Fibroblast of villous mesenchyme (primary cell): Measurements from ENCODE around the gene PLXNC1. TPM values are rescaled to one million over a fixed set of nuclear protein-coding genes. Genes with fewer than 3 reads are reported as not detected.

Experiments
- DNase-seq: peaks from one replicate; pipeline ENCODE4 v3.0.0-alpha.2; 2010; ENCODE audit warnings: low read depth
- H3K4me3 ChIP-seq: 2 replicates; pipeline ENCODE4 v1.5.1; 2011; ENCODE audit warnings: low read depth, mild to moderate bottlenecking, low read length
- total RNA-seq: library from RNA; depleted of rRNA; stranded (reverse); fragments of >200 nt; gene quantifications from 2 replicates; pipeline ENCODE4 v1.2.3, GENCODE V29; 2012
- TF ChIP-seq, protein P1 (sequence below): IDR thresholded peaks from 2 replicates; pipeline ENCODE4 v1.5.1; 2012; ENCODE audit warnings: low read depth, mild to moderate bottlenecking, low read length; ENCODE audit not compliant: insufficient read depth

The PLXNC1 gene
- total RNA-seq, 1 donor = 0.86 TPM

DNA sequence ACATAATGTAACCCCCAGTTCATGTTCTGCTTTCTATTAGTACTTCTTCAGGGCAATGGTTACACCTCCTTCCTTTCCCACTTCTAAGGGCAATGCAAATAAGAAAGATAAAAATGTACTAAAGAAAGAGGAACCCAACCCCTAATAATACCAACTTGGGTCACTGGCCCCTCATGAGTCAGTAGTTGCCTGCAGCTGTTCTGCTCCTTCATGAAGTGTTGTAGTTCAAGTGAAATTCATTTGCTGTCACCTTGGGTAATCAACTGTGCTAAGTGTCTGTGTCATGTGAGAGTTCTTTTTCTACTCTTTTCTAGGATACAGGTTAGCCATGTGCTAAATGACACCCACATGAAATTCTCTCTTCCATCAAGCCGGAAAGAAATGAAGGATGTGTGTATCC, 91.8 kb downstream of the PLXNC1 start:
- no peak overlapping the region for H3K4me3 ChIP-seq
- TF ChIP-seq, protein P1, sequence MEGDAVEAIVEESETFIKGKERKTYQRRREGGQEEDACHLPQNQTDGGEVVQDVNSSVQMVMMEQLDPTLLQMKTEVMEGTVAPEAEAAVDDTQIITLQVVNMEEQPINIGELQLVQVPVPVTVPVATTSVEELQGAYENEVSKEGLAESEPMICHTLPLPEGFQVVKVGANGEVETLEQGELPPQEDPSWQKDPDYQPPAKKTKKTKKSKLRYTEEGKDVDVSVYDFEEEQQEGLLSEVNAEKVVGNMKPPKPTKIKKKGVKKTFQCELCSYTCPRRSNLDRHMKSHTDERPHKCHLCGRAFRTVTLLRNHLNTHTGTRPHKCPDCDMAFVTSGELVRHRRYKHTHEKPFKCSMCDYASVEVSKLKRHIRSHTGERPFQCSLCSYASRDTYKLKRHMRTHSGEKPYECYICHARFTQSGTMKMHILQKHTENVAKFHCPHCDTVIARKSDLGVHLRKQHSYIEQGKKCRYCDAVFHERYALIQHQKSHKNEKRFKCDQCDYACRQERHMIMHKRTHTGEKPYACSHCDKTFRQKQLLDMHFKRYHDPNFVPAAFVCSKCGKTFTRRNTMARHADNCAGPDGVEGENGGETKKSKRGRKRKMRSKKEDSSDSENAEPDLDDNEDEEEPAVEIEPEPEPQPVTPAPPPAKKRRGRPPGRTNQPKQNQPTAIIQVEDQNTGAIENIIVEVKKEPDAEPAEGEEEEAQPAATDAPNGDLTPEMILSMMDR = no peak
- no peak for DNase-seq

DNA sequence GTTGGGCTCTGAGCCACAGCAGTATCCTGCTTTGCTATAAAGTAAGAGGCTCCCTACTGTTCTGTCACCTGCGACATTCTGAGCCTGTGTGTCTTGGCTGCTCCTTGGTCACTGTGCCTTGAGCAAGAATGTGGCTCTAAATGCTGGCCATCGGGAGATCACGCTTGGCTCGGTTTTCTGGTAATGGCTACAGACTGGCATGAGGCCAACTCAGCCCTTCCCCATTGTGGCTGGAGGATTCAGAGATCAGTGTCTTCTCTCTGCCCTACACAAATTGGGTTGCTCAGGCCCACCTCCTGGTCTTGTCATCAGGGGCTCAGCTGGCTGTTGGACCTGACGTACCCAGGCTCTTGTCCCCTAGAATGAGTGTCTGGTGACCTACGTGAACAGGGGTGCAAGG, 94.5 kb downstream of the PLXNC1 start:
- TF ChIP-seq, protein P1 = no peak
- no peak overlapping the region for H3K4me3 ChIP-seq
- DNase-seq = no peak

DNA sequence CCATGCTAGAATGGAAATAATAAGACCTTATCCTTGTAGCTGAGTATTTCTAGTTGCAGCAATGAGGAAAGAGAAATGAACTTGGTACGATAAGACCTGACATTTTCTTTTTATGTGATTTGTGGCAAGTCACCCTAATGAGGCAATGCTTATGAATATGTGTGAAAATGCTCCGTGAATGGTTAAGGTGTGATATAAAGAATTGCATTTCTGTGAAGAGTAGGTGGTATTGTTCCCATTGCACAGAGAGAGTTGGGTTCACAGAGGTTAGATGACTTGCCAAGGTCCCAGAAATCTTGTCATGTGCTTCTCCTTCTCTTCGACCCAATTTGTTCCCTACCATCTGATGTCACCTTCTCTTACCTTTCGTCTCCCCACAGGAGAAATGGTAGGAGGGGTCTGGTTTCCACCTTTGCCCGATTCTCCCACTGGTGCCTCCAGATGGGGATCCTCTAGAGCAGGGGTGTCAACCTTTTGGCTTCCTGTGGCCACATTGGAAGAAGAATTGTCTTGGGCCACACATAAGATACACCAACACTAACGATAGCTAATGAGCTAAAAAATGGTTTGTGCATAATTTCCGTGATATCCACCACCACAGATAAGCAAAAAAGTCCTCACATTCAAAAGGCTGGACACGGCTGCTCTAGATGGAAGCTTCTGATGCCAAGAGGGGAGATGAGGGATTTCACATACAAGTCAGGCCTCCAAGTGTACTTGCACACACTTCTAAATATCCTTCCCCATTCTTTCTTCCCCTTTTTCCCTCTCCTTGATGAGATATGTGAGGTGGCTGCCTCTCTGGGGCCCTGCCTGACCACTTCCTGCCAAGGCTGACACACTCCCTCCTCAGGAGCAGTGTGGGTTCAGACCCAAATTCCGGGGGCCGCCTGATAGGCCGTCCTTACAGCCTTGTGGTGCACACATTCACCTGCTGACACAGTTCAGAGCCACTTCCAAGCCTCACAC, 96.1 kb downstream of the PLXNC1 start:
- H3K4me3 ChIP-seq = no peak overlapping the region
- DNase-seq = no peak
- TF ChIP-seq, protein P1 = no peak

DNA sequence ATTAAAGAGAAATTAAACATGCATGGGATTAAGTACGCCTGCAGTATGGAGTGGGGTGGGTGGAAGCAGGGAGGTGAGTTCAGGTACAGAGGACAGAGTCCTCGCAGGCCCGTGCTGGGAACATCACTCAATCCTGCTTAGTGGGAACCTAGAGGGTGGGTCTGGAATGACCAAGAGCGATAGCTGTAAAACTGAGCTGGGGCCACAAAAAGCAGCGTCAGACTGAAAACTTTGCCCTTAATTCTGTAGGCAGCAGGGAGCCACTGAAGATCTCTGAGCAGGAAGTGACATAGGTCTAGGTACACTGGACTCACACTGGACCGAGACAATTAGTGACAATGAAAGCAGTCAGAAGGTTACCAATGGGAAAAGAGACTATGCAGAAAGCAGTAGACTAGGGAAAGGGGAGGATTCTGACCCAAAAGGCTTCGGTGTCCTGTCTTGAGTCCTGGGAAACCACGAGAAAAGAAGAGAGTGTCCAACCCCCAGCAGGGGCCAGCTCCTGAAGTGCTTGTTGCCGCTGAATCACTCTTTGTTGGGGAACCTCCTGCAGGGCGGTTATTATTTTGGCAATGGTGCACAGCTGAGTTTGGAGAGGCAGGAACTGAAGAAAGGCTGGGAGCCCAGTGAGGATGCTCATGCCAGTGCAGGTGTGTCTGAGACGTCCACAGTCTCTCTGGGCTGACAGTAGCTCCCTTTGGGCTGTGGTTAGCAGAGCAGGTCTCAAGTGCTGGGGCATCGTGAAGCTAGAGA, 97.4 kb downstream of the PLXNC1 start:
- DNase-seq = no peak
- no peak overlapping the region for H3K4me3 ChIP-seq
- TF ChIP-seq, protein P1 = no peak

DNA sequence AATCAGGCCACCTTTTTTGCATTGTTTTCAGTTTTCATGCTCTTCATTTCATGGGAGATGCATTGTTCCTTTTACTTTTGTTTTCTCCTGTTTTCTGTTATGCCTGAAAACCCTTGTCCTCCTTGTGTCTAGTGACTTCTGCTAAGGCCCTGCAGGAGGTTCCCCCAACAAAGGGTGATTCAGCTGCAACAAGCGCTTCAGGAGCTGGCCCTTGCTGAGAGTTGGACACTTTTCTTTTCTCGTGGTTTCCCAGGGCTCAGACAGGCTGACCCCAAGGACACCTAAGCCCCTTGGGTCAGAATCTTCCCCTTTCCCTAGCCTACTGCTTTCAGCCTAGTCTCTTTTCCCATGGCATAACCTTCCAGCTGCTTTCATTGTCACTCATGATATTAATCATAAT, 98.9 kb downstream of the PLXNC1 start:
- no peak for DNase-seq
- no peak overlapping the region for H3K4me3 ChIP-seq
- TF ChIP-seq, protein P1 = no peak

DNA sequence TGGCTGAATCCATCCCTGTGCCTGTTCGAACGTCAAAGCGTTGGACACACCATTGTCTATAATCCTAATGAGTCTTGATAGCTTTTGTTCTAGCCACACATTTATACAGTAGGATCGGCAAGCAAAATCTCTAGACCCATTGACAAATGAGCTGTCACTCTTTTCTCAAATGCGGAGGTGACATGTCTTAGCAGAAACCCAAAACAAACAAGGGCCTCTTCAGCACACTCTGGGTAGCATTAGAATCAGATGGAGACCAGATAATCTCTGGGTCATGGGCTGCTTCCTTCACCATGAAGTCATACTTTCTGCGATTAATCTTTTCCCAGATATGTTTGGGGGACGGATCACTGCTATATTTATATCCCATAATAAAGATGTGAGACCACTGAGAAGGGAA, 100.2 kb downstream of the PLXNC1 start:
- no peak overlapping the region for H3K4me3 ChIP-seq
- TF ChIP-seq, protein P1 = no peak
- DNase-seq = no peak
